Prostate gland (tissue), 2 donors: Measurements from ENCODE around the gene SIAE.

Experiments used
- CTCF ChIP-seq, 4 experiments: fragments of 200-600 bp in 2 of 4; fragments of 450-650 bp in 2 of 4; sonication (generic) in 2 of 4; IDR thresholded peaks; 1 replicate in 3 of 4; 2 replicates in 1 of 4; pipeline ENCODE4 v1.5.1; 2016 to 2019; ENCODE audit warnings: antibody characterized with exemption in 4 of 4, mild to moderate bottlenecking in 2 of 4, moderate library complexity in 2 of 4
- POLR2A ChIP-seq: fragments of 450-650 bp; IDR thresholded peaks from one replicate; pipeline ENCODE4 v1.6.1; 2016; ENCODE audit warnings: antibody characterized with exemption, mild to moderate bottlenecking

- TF ChIP-seq CTCF (IDR thresholded peaks at IDR 0.05) (no peak), POLR2A (no peak)
These were observed 29.7 kb downstream of the SIAE start for GRCh38 chr11:124643605-124644425.
